WTC11 (cell line): Measurements from ENCODE around the gene LYSMD3.

ENCODE experiments used
- ATF1 ChIP-seq: sonication (generic); formaldehyde crosslinking; IDR thresholded peaks from 2 replicates; pipeline ENCODE4 v1.8.1; 2023; ENCODE audit warnings: mild to moderate bottlenecking, moderate library complexity, missing genetic modification reagents
- ATF2 ChIP-seq: sonication (generic); formaldehyde crosslinking; IDR thresholded peaks from 2 replicates; pipeline ENCODE4 v1.8.1; 2022; ENCODE audit warnings: low read depth, missing genetic modification reagents, borderline replicate concordance
- ATF6 ChIP-seq: sonication (generic); formaldehyde crosslinking; IDR thresholded peaks from 2 replicates; pipeline ENCODE4 v1.8.1; 2023; ENCODE audit warnings: mild to moderate bottlenecking, missing genetic modification reagents
- CTCF ChIP-seq: fragments of 200-600 bp; IDR thresholded peaks from 2 replicates; pipeline ENCODE4 v1.8.0; 2022; ENCODE audit warnings: antibody characterized with exemption
- IRF1 ChIP-seq: sonication (generic); formaldehyde crosslinking; IDR thresholded peaks from 2 replicates; pipeline ENCODE4 v1.8.0; 2023; ENCODE audit warnings: missing genetic modification reagents
- IRF2 ChIP-seq: sonication (generic); formaldehyde crosslinking; IDR thresholded peaks from 2 replicates; pipeline ENCODE4 v1.8.0; 2022; ENCODE audit warnings: low read depth, missing genetic modification reagents, borderline replicate concordance
- JUN ChIP-seq: sonication (generic); formaldehyde crosslinking; IDR thresholded peaks from 2 replicates; pipeline ENCODE4 v1.8.0; 2023; ENCODE audit warnings: mild to moderate bottlenecking, missing genetic modification reagents
- KAT7 ChIP-seq: sonication (generic); formaldehyde crosslinking; IDR thresholded peaks from 2 replicates; pipeline ENCODE4 v1.8.1; 2023; ENCODE audit warnings: missing genetic modification reagents, mild to moderate bottlenecking, borderline replicate concordance
- MAX ChIP-seq: sonication (generic); formaldehyde crosslinking; IDR thresholded peaks from 2 replicates; pipeline ENCODE4 v1.8.0; 2022; ENCODE audit warnings: mild to moderate bottlenecking, missing genetic modification reagents
- SMAD4 ChIP-seq: sonication (generic); formaldehyde crosslinking; IDR thresholded peaks from 2 replicates; pipeline ENCODE4 v1.8.0; 2022; ENCODE audit warnings: mild to moderate bottlenecking, missing genetic modification reagents
- SOX15 ChIP-seq: fragments of 250-450 bp; sonication (Bioruptor Pico); IDR thresholded peaks from 2 replicates; pipeline ENCODE4 v1.9.0; 2021; ENCODE audit warnings: mild to moderate bottlenecking
- SP1 ChIP-seq: sonication (generic); formaldehyde crosslinking; conservative IDR thresholded peaks from 2 replicates; pipeline ENCODE4 v1.8.1; 2022; ENCODE audit warnings: missing genetic modification reagents
- TEAD1 ChIP-seq: sonication (generic); formaldehyde crosslinking; IDR thresholded peaks from 2 replicates; pipeline ENCODE4 v1.8.0; 2022; ENCODE audit warnings: mild to moderate bottlenecking, missing genetic modification reagents
- TEAD4 ChIP-seq: sonication (generic); formaldehyde crosslinking; IDR thresholded peaks from 2 replicates; pipeline ENCODE4 v1.8.0; 2022; ENCODE audit warnings: mild to moderate bottlenecking, missing genetic modification reagents

- TF ChIP-seq ATF6, result no peak
- TF ChIP-seq ATF2 (CRISPR knock-in tag), result no peak
- TF ChIP-seq CTCF, result no peak
- no peak for TF ChIP-seq JUN (CRISPR knock-in tag)
- TF ChIP-seq TEAD1 (CRISPR knock-in tag), result no peak
- no peak for TF ChIP-seq ATF1 (CRISPR knock-in tag)
- no peak for TF ChIP-seq SP1 (CRISPR knock-in tag)
- no peak for TF ChIP-seq TEAD4 (CRISPR knock-in tag)
- TF ChIP-seq MAX (CRISPR knock-in tag), result no peak
- no peak for TF ChIP-seq SMAD4 (CRISPR knock-in tag)
- TF ChIP-seq KAT7 (CRISPR knock-in tag), result no peak
- TF ChIP-seq IRF1 (CRISPR knock-in tag), result no peak
- no peak for TF ChIP-seq IRF2 (CRISPR knock-in tag)
- TF ChIP-seq SOX15 (CRISPR knock-in tag), result no peak
Observed at GRCh38 chr5:90561766-90562165, 32.4 kb upstream of the LYSMD3 start.
